ENCODE data around the gene WNT7B.

WNT7B gene

GRCh38 chr22:45915841-45916240 lies 61.1 kb downstream of the WNT7B start:
- Histone ChIP-seq H3K4me3 (no peak overlapping the region), H3K27ac (no peak overlapping the region)
- TF ChIP-seq, protein P1, sequence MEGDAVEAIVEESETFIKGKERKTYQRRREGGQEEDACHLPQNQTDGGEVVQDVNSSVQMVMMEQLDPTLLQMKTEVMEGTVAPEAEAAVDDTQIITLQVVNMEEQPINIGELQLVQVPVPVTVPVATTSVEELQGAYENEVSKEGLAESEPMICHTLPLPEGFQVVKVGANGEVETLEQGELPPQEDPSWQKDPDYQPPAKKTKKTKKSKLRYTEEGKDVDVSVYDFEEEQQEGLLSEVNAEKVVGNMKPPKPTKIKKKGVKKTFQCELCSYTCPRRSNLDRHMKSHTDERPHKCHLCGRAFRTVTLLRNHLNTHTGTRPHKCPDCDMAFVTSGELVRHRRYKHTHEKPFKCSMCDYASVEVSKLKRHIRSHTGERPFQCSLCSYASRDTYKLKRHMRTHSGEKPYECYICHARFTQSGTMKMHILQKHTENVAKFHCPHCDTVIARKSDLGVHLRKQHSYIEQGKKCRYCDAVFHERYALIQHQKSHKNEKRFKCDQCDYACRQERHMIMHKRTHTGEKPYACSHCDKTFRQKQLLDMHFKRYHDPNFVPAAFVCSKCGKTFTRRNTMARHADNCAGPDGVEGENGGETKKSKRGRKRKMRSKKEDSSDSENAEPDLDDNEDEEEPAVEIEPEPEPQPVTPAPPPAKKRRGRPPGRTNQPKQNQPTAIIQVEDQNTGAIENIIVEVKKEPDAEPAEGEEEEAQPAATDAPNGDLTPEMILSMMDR (IDR thresholded peaks at IDR 0.05): no peak
- DNase-seq (ENCODE audit: low spot score): no peak

GRCh38 chr22:45915151-45915550 lies 61.8 kb downstream of the WNT7B start:
- no peak for DNase-seq (ENCODE audit: low spot score)
- H3K27ac ChIP-seq: no peak overlapping the region
- TF ChIP-seq, protein P1 (IDR thresholded peaks at IDR 0.05): no peak
- no peak overlapping the region for H3K4me3 ChIP-seq

DNA sequence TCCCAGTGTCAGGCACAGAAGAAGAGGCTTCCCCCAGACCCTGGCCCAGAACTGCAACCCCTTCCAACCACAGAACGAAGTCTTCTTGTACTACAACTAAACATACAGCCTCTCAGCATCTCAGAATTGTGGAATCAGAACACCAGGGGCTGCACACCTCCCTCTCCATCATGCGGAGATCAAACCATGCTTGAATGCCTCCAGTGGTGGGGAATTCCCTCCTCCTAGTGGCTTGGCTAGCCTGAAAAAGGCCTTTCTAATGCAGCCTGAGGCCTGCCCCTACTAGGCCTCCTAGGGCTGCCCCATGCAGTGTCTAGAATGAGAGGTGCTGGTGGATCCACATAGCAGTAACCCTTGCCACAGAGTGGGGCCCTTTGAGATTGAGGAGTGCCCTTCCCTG lies 62.7 kb downstream of the WNT7B start:
- Histone ChIP-seq H3K4me3 (no peak overlapping the region), H3K27ac (no peak overlapping the region)
- DNase-seq (ENCODE audit: low spot score): no peak
- TF ChIP-seq, protein P1 (IDR thresholded peaks at IDR 0.05): no peak

GRCh38 chr22:45912910-45913309 lies 64.1 kb downstream of the WNT7B start:
- no peak overlapping the region for H3K27ac ChIP-seq
- H3K4me3 ChIP-seq: no peak overlapping the region
- TF ChIP-seq, protein P1 (IDR thresholded peaks at IDR 0.05): no peak
- DNase-seq (ENCODE audit: low spot score): no peak

GRCh38 chr22:45911601-45912271 lies 65.2 kb downstream of the WNT7B start:
- no peak for DNase-seq (ENCODE audit: low spot score)
- Histone ChIP-seq H3K4me3 (no peak overlapping the region), H3K27ac (no peak overlapping the region)
- TF ChIP-seq, protein P1 (IDR thresholded peaks at IDR 0.05): no peak

DNA sequence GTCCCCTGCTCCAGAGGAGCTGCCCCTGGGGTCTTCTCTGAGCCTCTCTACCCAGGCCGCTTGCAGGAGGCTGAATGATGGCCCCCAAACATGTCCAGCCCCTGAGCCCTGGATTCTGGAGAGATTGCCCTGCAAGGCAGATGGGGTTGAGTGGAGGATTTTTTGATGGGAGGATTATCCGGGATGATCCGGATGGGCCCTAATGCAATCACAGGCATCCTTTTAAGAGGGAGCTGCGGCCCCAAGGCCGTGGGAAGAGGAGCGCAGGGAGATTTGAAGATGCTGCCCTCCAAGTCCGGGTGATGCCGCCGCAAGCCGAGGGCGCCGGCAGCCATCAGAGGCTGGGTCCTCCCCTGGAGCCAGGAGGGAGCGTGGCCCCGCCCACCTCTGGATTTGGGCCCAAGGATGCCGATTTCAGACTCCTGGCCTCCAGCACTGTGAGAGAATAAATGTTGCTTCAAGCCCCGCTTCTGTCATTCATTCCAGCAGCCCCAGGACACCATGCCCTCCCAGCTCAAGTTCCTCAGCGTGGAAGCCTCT lies 66.0 kb downstream of the WNT7B start:
- no peak for DNase-seq (ENCODE audit: low spot score)
- no peak overlapping the region for H3K27ac ChIP-seq

More for the DNA sequence above, 66.0 kb downstream of the WNT7B start:
- no peak overlapping the region for H3K4me3 ChIP-seq
- TF ChIP-seq, protein P1 (IDR thresholded peaks at IDR 0.05): no peak

Data from coronary artery (tissue), 2 donors.